Nephron (organoid): ENCODE data around the gene PRKCA.
A peak's percentile ranks its signal among the peaks of the same experiment; 100 is the strongest.

Source experiments
- H3K27ac Mint-ChIP-seq, 3 experiments: 2 replicates each; pipeline ENCODE4 v1.8.0; 2020; ENCODE audit warnings: mixed read lengths in 3 of 3, mild to moderate bottlenecking in 2 of 3, moderate library complexity in 1 of 3
- H3K27me3 Mint-ChIP-seq: 2 replicates; pipeline ENCODE4 v1.8.0; 2021; ENCODE audit warnings: low read depth, mild to moderate bottlenecking, moderate library complexity, mixed read lengths
- H3K36me3 Mint-ChIP-seq: 2 replicates; pipeline ENCODE4 v1.8.0; 2020; ENCODE audit warnings: low read depth, mixed read lengths
- H3K4me1 Mint-ChIP-seq: 2 replicates; pipeline ENCODE4 v1.8.0; 2020; ENCODE audit warnings: mixed read lengths
- H3K4me3 Mint-ChIP-seq, 3 experiments: 2 replicates each; pipeline ENCODE4 v1.8.0; 2020; ENCODE audit warnings: mild to moderate bottlenecking in 3 of 3, mixed read lengths in 3 of 3, moderate library complexity in 2 of 3
- H3K9me3 Mint-ChIP-seq: 2 replicates; pipeline ENCODE4 v1.8.0; 2020; ENCODE audit warnings: mixed read lengths
- CTCF ChIP-seq, 3 experiments: fragments of 200-600 bp; sonication (generic); IDR thresholded peaks; one replicate each; pipeline ENCODE4 v1.5.0; 2021; ENCODE audit warnings: antibody characterized with exemption in 3 of 3; ENCODE audit not compliant: unreplicated experiment in 3 of 3

Gene PRKCA

DNA sequence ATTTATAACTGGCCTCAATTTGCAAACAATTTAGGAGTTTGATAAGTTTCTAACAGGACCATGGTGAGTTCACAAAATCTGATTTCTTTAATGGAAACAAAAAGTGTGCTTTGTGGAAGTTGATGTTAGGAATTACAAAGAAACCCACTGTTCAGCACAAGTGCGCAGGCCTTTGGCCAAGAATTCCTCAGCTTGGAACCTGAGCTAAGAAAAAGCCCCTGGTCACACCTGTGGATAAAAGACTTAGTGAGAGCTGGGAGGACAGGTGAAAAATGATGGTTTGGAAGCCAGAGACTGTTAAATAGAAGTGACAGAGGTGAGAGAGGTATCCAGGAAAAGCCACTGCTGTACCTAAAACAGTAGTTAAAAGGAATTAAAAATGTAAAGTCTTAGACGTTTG is 64.7 kb downstream of the PRKCA start:
- H3K27ac Mint-ChIP-seq: no peak overlapping the region
- peaks cover 30% of the 10 kb centered on the region for H3K4me1 Mint-ChIP-seq
- no peaks in the 10 kb centered on the region for H3K9me3 Mint-ChIP-seq
- H3K4me3 Mint-ChIP-seq: no peak overlapping the region
- no peak for TF ChIP-seq CTCF (IDR thresholded peaks at IDR 0.05; ENCODE audit: unreplicated experiment in 3 of 3)
- H3K36me3 Mint-ChIP-seq: no peaks in the 10 kb centered on the region
- peaks cover 5% of the 10 kb centered on the region for H3K27me3 Mint-ChIP-seq

DNA sequence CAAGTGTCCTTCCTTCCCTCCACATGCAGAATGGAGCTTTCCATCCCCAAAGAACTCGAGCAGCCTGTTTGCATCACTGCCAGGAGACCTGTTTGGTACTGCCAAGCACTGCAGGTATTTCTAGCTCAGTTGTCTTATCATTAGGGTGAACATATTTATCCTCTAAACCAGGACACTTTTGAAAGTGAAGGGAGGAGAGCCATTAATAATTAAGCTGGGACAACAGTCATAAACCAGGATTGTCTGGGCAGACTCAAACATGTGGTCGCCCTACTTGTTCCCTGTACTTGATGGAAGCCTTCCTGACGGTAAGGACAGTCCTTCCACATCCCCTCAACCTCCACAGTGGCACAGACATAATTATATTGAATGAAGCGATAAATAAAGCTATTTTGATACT is 67.4 kb downstream of the PRKCA start:
- Mint-ChIP-seq H3K9me3 (no peaks in the 10 kb centered on the region), H3K4me1 (peaks cover 23% of the 10 kb centered on the region), H3K27me3 (no peaks in the 10 kb centered on the region), H3K4me3 (no peak overlapping the region), H3K36me3 (no peaks in the 10 kb centered on the region), H3K27ac (no peak overlapping the region)
- TF ChIP-seq CTCF (IDR thresholded peaks at IDR 0.05; ENCODE audit: unreplicated experiment in 3 of 3): no peak

- no peaks in the 10 kb centered on the region for H3K9me3 Mint-ChIP-seq
- no peak for TF ChIP-seq CTCF (IDR thresholded peaks at IDR 0.05; ENCODE audit: unreplicated experiment in 3 of 3)
- peak overlapping the region in 1 of 3 experiments; percentile 42 for H3K27ac Mint-ChIP-seq
- H3K27me3 Mint-ChIP-seq: no peaks in the 10 kb centered on the region
- peaks cover 21% of the 10 kb centered on the region for H3K4me1 Mint-ChIP-seq
- H3K4me3 Mint-ChIP-seq: no peak overlapping the region
- no peaks in the 10 kb centered on the region for H3K36me3 Mint-ChIP-seq
Measured at GRCh38 chr17:66371561-66371960, 69.1 kb downstream of the PRKCA start.

DNA sequence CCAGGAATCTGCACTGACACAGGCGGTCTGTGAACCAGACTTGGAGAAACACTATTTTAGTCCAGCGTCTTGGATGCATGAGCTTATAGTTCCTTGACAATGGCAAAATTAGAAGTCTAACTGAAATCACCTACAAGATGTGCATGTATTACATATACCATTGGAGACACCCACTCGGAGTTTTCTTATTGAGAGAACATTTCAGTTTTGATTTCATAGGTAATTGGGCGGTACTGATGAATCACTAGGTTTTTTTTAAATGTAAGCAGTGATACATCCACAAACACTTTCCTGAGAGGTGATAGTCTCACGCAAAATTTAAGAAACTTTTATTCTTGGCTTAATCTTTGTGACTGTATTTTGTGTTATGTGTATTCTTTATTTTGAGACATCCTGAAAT is 69.8 kb downstream of the PRKCA start:
- H3K27me3 Mint-ChIP-seq: no peaks in the 10 kb centered on the region
- no peak overlapping the region for H3K4me3 Mint-ChIP-seq
- H3K4me1 Mint-ChIP-seq: peaks cover 16% of the 10 kb centered on the region
- TF ChIP-seq CTCF (IDR thresholded peaks at IDR 0.05; ENCODE audit: unreplicated experiment in 3 of 3): no peak
- H3K27ac Mint-ChIP-seq: no peak overlapping the region
- no peaks in the 10 kb centered on the region for H3K36me3 Mint-ChIP-seq
- no peaks in the 10 kb centered on the region for H3K9me3 Mint-ChIP-seq

- Mint-ChIP-seq H3K4me3 (no peak overlapping the region), H3K27ac (peak overlapping the region in 1 of 3 experiments; percentile 10), H3K9me3 (no peaks in the 10 kb centered on the region), H3K4me1 (peaks cover 10% of the 10 kb centered on the region), H3K36me3 (no peaks in the 10 kb centered on the region), H3K27me3 (no peaks in the 10 kb centered on the region)
- TF ChIP-seq CTCF (IDR thresholded peaks at IDR 0.05; ENCODE audit: unreplicated experiment in 3 of 3): no peak
Measured at GRCh38 chr17:66373079-66373478, 70.7 kb downstream of the PRKCA start.

DNA sequence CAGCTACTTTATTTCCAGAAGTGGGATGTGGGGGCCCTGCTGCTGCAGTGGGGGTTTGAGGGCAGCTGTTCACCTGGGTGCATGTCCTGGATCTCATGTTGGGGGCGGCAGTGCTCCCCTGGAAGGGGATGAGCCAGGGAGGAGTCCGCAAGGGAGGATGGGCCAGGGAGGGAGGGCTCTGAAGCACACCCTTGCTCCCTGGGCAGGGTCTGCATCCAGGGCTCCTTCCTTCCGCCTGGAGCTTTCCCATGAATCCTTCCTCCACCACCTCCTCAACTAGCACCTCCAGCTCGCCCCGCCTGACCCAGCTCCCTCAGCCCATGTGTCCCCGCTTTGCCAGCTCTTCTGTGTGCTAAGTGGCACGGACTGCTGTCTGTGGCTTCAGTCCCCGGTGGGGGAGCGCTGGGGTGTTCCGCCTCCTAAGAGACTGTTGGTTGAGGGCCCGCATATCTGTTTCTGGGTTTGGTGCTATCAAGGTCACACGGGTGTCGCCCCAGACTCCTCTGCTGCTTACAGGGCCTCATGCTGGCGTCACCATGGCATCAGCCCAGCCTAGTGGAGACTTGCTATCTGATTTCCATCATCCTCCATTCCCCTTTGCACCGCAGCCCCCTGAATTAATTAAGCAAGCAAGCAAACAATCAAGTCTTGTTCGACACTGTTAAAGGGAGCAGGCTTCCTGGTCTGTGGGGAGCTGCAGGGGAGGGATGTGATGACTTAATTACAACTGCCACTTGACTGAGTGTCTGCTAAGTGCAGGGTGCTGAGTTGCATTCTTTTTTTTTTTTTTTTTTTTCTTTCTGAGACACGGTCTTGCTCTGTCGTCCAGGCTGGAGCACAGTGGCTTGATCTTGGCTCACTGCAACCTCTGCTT is 71.8 kb downstream of the PRKCA start:
- TF ChIP-seq CTCF (IDR thresholded peaks at IDR 0.05; ENCODE audit: unreplicated experiment in 3 of 3): no peak
- Mint-ChIP-seq H3K4me1 (peaks cover 12% of the 10 kb centered on the region), H3K9me3 (no peaks in the 10 kb centered on the region), H3K27ac (peak overlapping the region; percentile 1 to 95 (median 91)), H3K36me3 (no peaks in the 10 kb centered on the region), H3K4me3 (no peak overlapping the region), H3K27me3 (no peaks in the 10 kb centered on the region)
